Endothelial cell of umbilical vein (primary cell): ENCODE measurements around the gene MCOLN2. TPM values are rescaled to one million over a fixed set of nuclear protein-coding genes. Genes with fewer than 3 reads are reported as not detected.

Source experiments
- BruUV-seq: library from RNA; stranded (reverse); fragments of 400-500 nt; replicated peaks from 2 replicates; lab custom pipeline; 2021; lab: Mats Ljungman, UMichigan
- CTCF ChIA-PET: fragments of 300-600, 350-600 bp; sonication (Branson Sonifier 250); formaldehyde crosslinking; loops from one replicate; lab custom pipeline; 2021; ENCODE audit warnings: antibody characterized with exemption, inconsistent platforms; lab: Charles Lee
- POLR2A ChIA-PET: fragments of 300-600, 350-600 bp; sonication (Branson Sonifier 250); formaldehyde crosslinking; loops from one replicate; lab custom pipeline; 2021; ENCODE audit warnings: antibody characterized with exemption, inconsistent platforms; lab: Charles Lee
- DNase-seq: peaks from one replicate; pipeline ENCODE4 v3.0.0-alpha.2; 2011; ENCODE audit warnings: low read depth, low spot score
- FAIRE-seq: peaks from 2 replicates; lab custom pipeline; 2011; peaks lifted over from hg19 to GRCh38; lab: Jason Lieb, UNC
- H2AFZ ChIP-seq: 2 replicates; pipeline ENCODE4 v1.6.0; 2012; ENCODE audit warnings: low read depth, low read length, control low read depth, inconsistent platforms
- H3K27ac ChIP-seq: 2 replicates; pipeline ENCODE4 v1.5.1; 2011; ENCODE audit warnings: low read depth, mild to moderate bottlenecking, control low read depth, low read length, moderate library complexity; ENCODE audit not compliant: insufficient read depth
- H3K27me3 ChIP-seq, 2 experiments: 2 replicates each; pipeline versions ENCODE4 v1.6.0 to v1.6.1; 2011; ENCODE audit warnings: low read length in 2 of 2, mixed read lengths in 1 of 2; ENCODE audit not compliant: control insufficient read depth in 2 of 2, insufficient read depth in 2 of 2
- H3K36me3 ChIP-seq, 2 experiments: 2 replicates in 1 of 2; 3 replicates in 1 of 2; pipeline ENCODE4 v1.5.1; 2011; ENCODE audit warnings: low read length in 2 of 2, mild to moderate bottlenecking in 1 of 2, moderate library complexity in 1 of 2; ENCODE audit not compliant: control insufficient read depth in 2 of 2, insufficient read depth in 2 of 2; ENCODE audit errors: extremely low read depth in 1 of 2
- H3K4me1 ChIP-seq: 3 replicates; pipeline ENCODE4 v1.5.1; 2011; ENCODE audit warnings: mild to moderate bottlenecking, low read length; ENCODE audit not compliant: control insufficient read depth, insufficient read depth; ENCODE audit errors: extremely low read depth
- H3K4me2 ChIP-seq: 2 replicates; pipeline ENCODE4 v1.6.1; 2011; ENCODE audit warnings: low read length, control low read depth, mixed read lengths; ENCODE audit not compliant: insufficient read depth
- H3K4me3 ChIP-seq, 3 experiments: fragments of 200-600 bp in 1 of 3; sonication (generic), shearing (Covaris generic) in 1 of 3; replicated peaks in 1 of 3; 2 replicates each; pipeline ENCODE4 v1.5.1; 2011 to 2016; ENCODE audit warnings: control low read depth in 3 of 3, low read length in 3 of 3, mild to moderate bottlenecking in 2 of 3, inconsistent platforms in 1 of 3, low read depth in 1 of 3, moderate library complexity in 1 of 3; ENCODE audit not compliant: insufficient read depth in 1 of 3
- H3K79me2 ChIP-seq: 2 replicates; pipeline ENCODE4 v1.6.0; 2012; ENCODE audit warnings: low read length, inconsistent platforms; ENCODE audit not compliant: control insufficient read depth, insufficient read depth
- H3K9ac ChIP-seq: replicated peaks from 2 replicates; pipeline ENCODE3; 2011; ENCODE audit warnings: low read length, control low read depth; ENCODE audit not compliant: insufficient read depth; ENCODE audit errors: extremely low read depth
- H3K9me1 ChIP-seq: replicated peaks from 3 replicates; pipeline ENCODE4 v1.6.0; 2011; ENCODE audit warnings: mild to moderate bottlenecking, low read length; ENCODE audit not compliant: control insufficient read depth, insufficient read depth; ENCODE audit errors: extremely low read depth
- H3K9me3 ChIP-seq: replicated peaks from 2 replicates; pipeline ENCODE4 v1.5.1; 2012; ENCODE audit warnings: low read length, inconsistent platforms; ENCODE audit not compliant: control insufficient read depth, insufficient read depth
- H4K20me1 ChIP-seq: replicated peaks from 2 replicates; pipeline ENCODE3; 2011; ENCODE audit warnings: mild to moderate bottlenecking, low read length; ENCODE audit not compliant: control insufficient read depth, insufficient read depth; ENCODE audit errors: extremely low read depth
- CTCF ChIP-seq, 2 donors: IDR thresholded peaks; 1 replicate in 1 of 2; 2 replicates in 1 of 2; pipeline ENCODE4 v1.5.1; 2011; ENCODE audit warnings: low read length in 2 of 2, mild to moderate bottlenecking in 2 of 2, moderate library complexity in 2 of 2, control low read depth in 1 of 2, inconsistent platforms in 1 of 2, low read depth in 1 of 2; ENCODE audit not compliant: insufficient read depth in 1 of 2; ENCODE audit errors: extremely low read depth in 1 of 2
- EZH2 ChIP-seq: IDR thresholded peaks from 2 replicates; pipeline ENCODE4 v1.6.1; 2012; ENCODE audit warnings: borderline replicate concordance, low read depth, mild to moderate bottlenecking, moderate library complexity, low read length, inconsistent platforms; ENCODE audit not compliant: severe bottlenecking
- FOS ChIP-seq: IDR thresholded peaks from 2 replicates; pipeline ENCODE4 v1.6.1; 2011; ENCODE audit warnings: mild to moderate bottlenecking, low read length, moderate library complexity, borderline replicate concordance; ENCODE audit not compliant: insufficient read depth
- GATA2 ChIP-seq: IDR thresholded peaks from 2 replicates; pipeline ENCODE4 v1.7.0; 2011; ENCODE audit warnings: low read depth, mild to moderate bottlenecking, moderate library complexity, mixed read lengths, low read length; ENCODE audit not compliant: insufficient read length, insufficient read depth
- JUN ChIP-seq: IDR thresholded peaks from 2 replicates; pipeline ENCODE4 v1.6.1; 2011; ENCODE audit warnings: borderline replicate concordance, low read depth; ENCODE audit not compliant: insufficient read length, insufficient read depth
- MAX ChIP-seq: IDR thresholded peaks from 2 replicates; pipeline ENCODE4 v1.6.1; 2011; ENCODE audit not compliant: insufficient read depth, insufficient read length
- MYC ChIP-seq: IDR thresholded peaks from one replicate; pipeline ENCODE4 v1.6.1; 2011; ENCODE audit warnings: mild to moderate bottlenecking, low read depth, low read length
- POLR2A ChIP-seq: IDR thresholded peaks from 2 replicates; pipeline ENCODE4 v1.6.1; 2012; ENCODE audit warnings: low read depth, mild to moderate bottlenecking, control low read depth, low read length
- POLR2AphosphoS5 ChIP-seq: IDR thresholded peaks from 2 replicates; pipeline ENCODE4 v1.6.1; 2012; ENCODE audit warnings: low read depth, mild to moderate bottlenecking, control low read depth, low read length, moderate library complexity; ENCODE audit not compliant: insufficient read depth
- dilution Hi-C: fragments of 300-500 bp; cut with MboI; formaldehyde crosslinking; loops from one replicate; pipeline ENCODE4 v1.15.0; 2019; ENCODE audit warnings: low sequenced_read_pairs; ENCODE audit not compliant: extremely low pct_ligation_motif_present
- intact Hi-C: fragments of 100-400 bp; cut with micrococcal nuclease; formaldehyde crosslinking; loops from one replicate; pipeline ENCODE4 v1.10.0; 2022
- polyA plus RNA-seq, 4 experiments: library from polyadenylated mRNA; depleted of rRNA in 3 of 4; stranded (reverse) in 3 of 4; unstranded in 1 of 4; fragments of >200 nt; gene quantifications; 2 replicates each; pipeline versions ENCODE4 v1.2.1 to v1.2.3, GENCODE V29; 2011 to 2012; ENCODE audit warnings: missing spikeins in 1 of 4
- total RNA-seq: library from RNA; stranded (reverse); gene quantifications from 2 replicates; pipeline ENCODE4 v1.2.3, GENCODE V29; 2021

MCOLN2 gene
- total and polyA plus RNA-seq, 2 donors (not counting 3 experiments of a cell fraction or from before 2014, with no cell fraction given), result not detected

GRCh38 chr1:84972377-84972987, 24.4 kb downstream of the MCOLN2 start:
- no peaks in the 10 kb centered on the region for H3K36me3 ChIP-seq
- dilution Hi-C loops (no loop called here), intact Hi-C loops (no loop called here)
- no peaks in the 10 kb centered on the region for H3K4me1 ChIP-seq
- FAIRE-seq (no peak), DNase-seq (peak; percentile 36)
- no peak overlapping the region for H3K4me3 ChIP-seq
- no peaks in the 10 kb centered on the region for H3K9me3 ChIP-seq
- POLR2A ChIA-PET, result no interaction called here
- CTCF ChIA-PET, result interaction anchor here (0.7 to 1.8 kb wide), 3 partner anchors 11 to 28 kb away, joined by 3 to 15 read pairs (median 3); no protein-coding TSS in a partner anchor
- no peaks in the 10 kb centered on the region for H4K20me1 ChIP-seq
- no peaks in the 10 kb centered on the region for H3K79me2 ChIP-seq
- H3K9ac ChIP-seq, result no peak overlapping the region
- H2AFZ ChIP-seq, result no peak overlapping the region
- H3K4me2 ChIP-seq, result no peak overlapping the region
- TF ChIP-seq POLR2AphosphoS5 (peak; percentile 47), FOS (peak; percentile 25), POLR2A (no peak), CTCF (IDR thresholded peaks at IDR 0.05; ENCODE audit: extremely low read depth in 1 of 2, insufficient read depth in 1 of 2, low read depth in 1 of 2, low read length in 2 of 2) (no peak), GATA2 (peak; percentile 67), JUN (peak; percentile 38), MYC (no peak), MAX (no peak), EZH2 (no peak)
- no peaks in the 10 kb centered on the region for H3K9me1 ChIP-seq
- H3K27ac ChIP-seq, result no peak overlapping the region
- BruUV-seq, result no TSS peak
- H3K27me3 ChIP-seq, result peaks cover 13 to 20% of the 10 kb centered on the region in 2 experiments
